HG03439 (cell line): ENCODE measurements around the gene P3H2.
"Not testable (repeated sequence)": the region's sequence is repeated elsewhere in the genome, so short reads cannot be mapped to it uniquely, and the experiment has no call there.

Source experiments
- ATAC-seq: cut with Tn5 transposase; IDR thresholded peaks from one replicate; pipeline ENCODE4 v1.9.1; 2021; ENCODE audit warnings: mild to moderate bottlenecking, moderate library complexity; ENCODE audit not compliant: unreplicated experiment

The P3H2 gene

DNA sequence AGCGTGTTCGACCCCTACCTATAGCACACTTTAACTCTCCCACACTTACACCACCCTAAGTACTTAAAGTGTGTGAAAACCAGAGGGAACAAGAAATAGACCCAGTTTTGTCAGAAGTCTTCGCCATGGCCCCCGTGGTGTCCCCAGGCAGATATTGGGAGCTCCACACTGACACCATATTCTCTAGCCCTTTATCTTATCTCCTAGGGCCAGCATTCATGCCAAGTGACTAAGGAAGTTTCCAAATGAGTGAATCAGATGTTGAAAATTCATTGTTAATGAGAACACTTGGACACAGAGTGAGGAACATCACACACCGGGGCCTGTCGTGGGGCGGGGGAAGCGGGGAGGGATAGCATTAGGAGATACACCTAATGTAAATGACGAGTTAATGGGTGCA, 31.8 kb downstream of the P3H2 start:
- no peak for ATAC-seq

DNA sequence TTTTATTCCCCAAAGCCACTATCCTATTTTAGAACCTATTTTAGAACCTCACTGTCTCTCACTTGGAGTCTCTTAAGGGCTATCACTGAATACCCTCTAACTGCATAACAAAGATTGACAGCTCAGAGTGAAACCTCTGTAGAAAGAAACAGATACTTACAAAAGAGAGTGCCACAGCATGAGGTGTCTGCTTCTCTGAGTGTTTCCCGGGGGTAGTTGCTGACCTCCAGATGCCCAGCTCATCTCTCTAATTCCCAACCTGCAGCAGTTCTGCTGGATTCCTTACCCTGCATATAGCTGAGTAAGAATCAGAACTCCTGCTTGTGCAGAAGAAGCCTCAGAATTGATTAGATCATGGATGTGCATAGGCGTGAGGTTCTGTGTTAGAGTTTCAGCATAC, 34.5 kb downstream of the P3H2 start:
- ATAC-seq: peak; percentile 50

DNA sequence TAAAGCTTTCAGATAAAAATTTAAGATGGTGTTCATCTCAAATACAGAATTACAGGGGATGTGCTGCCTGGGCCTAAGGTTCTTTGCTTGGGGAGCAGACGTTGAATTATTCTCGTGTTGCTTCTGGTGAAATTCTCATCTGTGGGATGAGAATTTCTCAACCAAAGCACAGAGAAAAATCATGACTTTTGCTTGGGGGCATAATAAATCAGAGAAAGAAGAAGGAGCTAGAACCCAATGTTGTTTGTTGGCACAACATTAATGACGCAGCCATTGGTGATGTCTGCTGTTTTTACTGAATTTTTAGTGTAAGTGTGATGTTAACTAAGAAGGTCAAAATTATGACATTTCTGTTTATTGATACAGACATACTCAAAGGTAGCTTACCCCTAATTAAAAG, 35.7 kb downstream of the P3H2 start:
- ATAC-seq: no peak

DNA sequence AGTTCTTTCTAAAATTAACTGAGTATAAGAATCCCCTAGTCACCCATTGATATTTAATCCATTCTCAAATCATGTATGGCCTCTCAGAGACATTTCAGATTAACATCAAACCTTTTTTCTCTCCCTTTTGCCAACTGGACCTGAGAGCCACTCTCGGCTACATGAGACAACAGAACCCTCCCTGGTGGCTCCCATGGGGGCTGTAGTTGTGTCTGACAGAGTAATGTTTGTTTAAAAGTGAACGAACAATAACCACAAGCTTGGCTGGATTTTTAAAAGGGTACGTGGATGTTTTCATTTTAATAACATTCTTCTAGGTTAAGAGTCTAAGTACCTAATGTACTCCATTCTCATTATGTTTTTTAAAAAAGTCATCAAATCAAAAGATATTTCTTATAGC, 37.1 kb downstream of the P3H2 start:
- no peak for ATAC-seq

DNA sequence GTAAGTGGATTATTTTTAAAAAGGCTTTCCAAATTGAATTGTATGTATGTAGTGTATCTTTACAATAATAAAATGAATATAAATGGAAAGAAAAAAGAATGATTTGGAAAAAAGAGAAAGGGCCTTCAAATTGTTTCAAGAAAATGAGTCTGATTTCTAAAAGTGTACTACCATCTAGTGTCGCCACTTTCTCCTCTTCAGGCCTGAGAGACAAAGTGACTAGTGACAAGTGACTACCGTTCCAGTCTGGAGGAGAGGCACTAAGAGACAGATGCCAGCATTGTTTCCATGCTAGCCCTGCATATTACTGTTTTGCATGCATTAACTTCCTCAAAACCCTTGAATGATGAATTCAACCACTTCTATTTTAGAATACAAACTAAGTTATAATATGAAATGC, 39.3 kb downstream of the P3H2 start:
- no peak for ATAC-seq

DNA sequence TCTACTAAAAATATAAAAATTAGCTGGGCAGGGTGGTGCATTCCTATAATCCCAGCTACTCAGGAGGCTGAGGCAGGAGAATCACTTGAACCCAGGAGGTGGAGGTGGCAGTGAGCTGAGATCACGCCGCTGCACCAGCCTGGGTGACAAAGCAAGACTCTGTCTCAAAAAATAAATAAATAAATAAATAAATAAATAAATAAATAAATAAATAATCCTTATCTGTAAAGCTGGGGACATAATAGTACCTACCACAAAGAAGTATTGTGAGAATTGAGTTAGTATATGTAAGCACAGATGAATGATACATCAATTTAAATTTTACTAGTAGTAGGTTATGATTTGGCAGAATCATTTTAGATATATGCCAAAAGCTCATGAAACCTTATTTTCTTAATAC, 41.5 kb downstream of the P3H2 start:
- not testable (repeated sequence) for ATAC-seq

DNA sequence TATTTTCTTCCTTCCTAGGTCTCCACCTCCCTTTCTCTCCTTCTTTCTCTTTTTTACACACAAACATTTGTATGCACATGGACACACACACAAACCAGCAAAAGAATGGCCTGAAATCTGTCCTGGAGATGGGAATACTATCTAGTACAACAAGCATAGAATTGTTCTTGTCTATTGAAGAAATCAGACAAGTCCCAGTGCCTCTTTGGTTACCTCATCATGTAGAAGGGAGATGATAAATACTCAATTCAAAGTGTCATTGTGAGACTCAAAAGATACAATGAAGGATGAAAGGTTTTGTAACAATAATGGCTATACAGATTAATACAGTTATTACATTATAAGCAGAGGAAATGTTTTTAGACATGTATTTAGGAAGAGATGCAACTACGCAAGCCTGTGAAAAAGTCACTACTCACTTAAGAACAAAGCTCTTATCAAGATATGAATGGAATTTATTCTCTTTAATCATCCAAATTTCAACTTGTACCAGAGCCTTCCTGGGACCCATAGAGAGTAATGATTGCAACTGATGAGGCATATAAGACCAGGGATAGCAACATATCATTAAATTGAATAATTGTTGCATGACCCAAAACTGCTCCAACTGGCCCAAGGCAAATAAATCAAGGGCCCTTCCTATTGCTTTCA, 43.2 kb downstream of the P3H2 start:
- ATAC-seq: no peak

DNA sequence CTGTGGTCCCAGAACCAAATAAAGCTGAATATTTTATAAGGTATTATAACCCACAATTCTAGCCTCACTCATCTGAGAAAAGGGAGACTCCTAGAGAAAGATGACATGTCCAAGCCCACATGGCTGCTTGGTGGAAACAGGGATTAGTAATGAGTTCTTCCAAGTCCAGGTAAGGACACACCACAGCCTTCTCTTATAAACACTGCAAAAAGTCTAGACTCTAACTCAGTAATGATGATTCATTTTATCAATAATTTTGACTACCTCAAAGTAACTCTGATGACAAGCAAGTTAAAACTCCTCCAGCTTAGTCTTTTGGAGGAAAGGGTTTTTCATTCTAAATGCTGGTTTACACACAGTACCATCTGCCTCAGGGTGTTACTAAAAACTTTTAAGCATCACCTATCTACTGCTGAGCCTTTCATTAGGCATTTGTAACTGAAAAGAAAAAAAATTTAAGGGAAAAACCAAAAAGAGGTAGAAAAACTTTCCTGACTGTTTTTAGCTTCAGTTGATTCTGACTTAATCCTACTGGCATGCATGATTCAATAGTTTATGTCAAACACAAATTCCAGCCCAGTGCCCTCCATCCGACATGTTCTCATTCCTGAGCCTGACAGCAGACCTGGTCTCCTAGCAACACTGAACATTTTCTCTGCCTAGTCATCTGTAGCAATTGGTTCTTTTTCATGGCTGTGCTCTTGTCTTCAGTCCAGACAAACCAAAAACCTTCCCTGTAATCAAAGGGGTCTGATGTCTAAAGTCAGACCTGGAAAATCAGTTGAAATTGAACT, 43.9 kb downstream of the P3H2 start:
- no peak for ATAC-seq

DNA sequence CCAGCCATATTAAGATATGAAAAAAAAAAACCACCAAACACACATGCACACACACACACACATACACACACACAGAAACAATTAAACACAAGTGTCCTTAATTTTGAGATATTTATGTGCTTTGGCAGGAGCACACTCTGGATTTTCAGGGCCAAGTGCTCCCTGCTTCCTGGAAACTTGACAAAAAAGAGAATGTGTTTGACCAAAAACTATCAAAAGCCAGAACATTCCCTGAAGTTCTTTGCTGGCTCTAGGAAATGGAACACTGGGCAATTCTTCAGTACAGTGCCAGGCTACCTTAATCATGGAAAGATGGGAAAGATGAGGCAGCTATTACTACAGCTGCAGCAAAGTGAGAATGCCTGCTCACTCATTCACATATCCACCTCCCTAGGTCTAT, 44.6 kb downstream of the P3H2 start:
- no peak for ATAC-seq

DNA sequence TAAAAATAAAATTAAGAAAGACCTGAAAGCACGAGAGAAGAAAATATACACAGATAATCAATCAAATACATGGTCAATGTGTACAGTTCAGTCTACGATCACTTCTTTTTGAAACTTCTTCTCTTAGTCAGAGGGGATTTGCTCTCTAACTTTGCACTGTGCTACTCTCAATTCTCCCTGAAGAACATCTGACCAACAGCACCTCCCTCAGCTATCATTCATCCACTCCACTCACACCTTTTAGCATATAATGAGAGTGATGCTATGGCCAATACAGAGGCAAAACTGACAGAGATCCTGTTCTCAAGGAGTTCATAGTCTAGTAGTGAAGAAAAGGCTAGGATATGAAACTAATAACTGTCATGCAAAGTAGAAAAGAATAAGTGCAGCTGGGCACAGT, 45.9 kb downstream of the P3H2 start:
- ATAC-seq: no peak

DNA sequence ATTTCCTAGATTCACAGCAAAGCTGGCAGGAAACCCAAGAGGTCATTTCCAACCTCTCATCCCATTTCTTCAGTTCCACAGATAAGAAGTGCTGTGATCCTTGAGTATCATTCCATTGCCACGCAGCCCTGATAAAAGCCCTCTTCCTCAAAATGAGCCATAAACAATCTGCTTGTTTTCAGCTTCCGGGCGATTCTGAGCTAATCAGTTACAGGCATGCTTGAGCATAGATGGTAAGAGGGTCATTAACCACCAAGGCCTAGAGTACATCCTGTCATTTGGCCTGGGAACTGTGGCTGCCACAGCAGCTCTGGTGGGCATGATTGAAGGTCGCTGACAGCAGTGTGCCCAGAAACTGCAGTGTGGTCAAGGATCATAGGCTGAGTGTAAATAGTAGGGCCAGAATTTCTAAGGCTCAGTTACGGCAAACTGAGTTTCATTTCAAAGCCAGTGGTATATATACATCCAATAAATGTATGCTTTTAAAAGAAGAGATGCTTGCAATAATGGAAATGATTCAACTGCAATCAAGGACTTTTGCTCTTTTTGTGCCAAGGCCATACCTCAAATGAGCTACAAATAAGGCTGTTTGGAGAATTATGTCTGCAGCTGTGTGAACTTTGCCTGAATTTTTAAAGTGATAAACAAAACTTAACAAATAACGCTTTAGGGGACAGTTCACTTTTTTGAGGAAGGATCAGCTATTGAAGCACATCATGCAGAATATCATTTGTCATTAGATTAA, 47.3 kb downstream of the P3H2 start:
- ATAC-seq: no peak

DNA sequence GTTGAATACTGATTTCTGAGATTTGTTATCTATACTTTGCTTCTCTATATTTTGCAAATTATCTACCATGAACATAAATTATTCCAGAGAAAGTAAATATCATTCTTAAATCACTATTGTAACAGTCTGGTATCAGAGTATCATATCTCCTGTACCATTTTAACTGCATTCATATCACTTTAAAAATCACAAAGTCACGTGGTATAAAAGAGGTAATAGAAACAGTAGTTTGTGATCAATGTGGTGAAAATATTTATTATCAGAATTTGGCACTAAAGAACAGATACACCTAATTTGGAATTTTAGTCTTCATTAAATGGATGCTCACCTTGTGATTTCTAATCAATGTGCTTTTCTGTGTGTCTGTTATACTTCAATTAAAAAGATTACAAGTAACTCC, 47.8 kb downstream of the P3H2 start:
- ATAC-seq: no peak

DNA sequence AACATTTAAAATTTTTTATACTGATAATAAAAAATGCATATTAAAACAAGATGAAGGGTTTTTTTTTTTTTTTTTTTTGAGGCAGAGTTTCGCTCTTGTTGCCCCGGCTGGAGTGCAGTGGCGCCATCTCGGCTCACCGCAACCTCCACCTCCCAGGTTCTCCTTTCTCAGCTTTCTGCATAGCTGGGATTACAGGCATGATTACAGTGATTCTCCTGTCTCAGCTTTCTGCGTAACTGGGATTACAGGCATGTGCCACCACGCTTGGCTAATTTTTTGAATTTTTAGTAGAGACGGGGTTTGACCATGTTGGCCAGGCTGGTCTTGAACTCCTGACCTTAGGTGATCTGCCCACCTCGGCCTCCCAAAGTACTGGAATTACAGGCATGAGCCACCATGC, 48.8 kb downstream of the P3H2 start:
- not testable (repeated sequence) for ATAC-seq

DNA sequence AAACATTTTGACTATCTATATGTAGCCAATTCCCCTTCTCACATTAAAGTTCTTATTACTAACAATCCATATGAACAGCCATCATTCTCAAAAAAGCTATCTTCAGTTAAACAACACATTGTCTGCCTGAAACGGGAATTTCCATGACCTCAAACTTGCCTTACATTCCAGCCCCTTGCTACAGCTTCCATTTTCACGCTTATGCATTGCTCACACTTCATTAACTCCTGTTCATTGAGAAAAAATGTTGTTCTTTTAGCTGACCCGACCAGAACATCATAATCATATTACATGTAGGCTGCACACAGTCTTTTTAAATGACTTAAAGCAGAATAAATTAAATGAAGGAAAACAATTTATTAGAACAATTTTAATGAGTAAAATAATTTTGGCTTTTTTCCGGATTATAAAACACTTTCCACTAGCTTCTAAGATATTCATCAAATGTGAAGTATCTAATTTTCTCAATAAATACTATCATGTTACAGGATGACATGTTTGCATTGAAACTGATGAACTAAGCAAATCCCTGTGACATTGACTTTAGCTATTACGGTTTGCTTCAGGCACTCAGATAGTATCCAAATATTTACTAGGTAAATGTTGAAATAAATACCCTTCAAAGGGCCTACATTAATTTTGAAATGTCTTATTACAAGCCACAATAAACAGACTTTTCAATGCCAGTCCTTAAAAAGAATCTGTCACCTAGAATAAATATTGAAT, 49.9 kb downstream of the P3H2 start:
- no peak for ATAC-seq

DNA sequence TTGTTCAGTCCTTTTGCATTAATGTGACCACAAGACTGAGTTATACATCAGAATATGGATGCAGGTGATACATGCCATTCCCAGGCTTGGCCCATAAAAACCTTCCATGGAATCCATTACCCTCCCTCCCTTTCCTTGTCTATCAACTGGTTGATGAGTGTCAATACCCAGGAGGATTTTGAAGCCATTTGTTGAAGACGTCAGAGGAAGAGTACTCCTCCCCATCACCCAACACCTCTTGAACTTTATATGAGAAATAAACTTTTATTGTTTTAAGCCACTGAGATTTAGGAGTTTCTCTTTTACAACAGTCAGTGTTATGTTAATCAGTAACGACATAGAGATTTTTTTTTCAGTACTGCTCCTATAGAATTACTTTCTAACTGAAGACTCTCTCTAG, 55.5 kb downstream of the P3H2 start:
- no peak for ATAC-seq

DNA sequence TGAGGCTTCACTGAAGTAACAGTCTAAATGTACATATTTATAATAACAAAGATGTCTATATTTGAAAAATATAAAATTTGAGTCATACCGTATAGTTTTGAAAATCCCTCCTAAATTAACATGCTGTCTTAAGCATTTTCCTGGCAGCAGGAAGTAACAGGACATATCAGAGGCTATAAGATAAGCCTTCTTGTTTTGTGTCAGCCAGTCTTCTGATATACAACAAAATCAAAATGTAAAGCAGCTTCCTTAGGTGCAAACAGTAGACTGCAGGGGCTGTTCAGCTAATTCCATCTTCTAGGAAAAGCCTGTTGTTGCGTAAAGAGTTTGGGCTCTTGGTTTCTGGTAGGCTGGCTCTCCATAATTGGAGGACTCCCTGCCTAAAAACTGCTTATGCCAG, 56.0 kb downstream of the P3H2 start:
- no peak for ATAC-seq

DNA sequence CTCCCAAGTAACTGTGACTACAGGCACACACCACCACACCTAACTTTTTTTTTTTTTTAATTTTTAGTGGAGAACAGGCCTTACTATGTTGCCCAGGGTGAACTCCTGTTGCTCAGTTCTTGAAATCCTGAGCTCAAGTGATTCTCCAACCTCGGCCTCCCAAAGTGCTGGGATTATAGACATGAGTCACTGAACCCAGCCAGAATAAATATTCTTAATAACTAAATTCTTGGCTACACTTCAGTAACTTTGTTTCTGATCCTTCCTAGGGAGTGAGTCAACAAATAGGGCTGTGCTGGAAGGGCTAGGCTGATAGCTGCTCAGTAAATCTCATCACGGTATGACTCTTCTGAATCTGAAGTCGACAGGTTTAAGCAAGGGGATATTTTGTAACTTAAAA, 56.6 kb downstream of the P3H2 start:
- no peak for ATAC-seq

DNA sequence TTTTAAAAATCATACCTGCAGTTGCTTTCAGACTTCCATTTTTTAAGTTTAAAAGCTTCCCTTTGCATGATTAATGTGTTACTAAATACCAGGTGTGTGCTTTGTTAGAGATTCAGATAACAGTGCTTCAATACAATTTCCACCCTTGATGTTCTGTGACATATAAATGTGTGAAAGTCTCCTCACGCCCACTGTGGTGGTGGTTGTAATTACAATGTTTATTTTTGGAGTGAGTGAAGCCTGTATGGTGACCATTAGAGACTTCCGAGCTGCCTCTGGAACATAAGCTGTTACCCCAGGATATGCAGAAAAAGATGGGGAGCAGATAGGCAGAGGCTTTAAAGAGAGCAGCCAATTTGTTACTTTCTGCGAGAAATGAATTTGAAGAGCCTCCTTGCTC, 57.2 kb downstream of the P3H2 start:
- no peak for ATAC-seq

DNA sequence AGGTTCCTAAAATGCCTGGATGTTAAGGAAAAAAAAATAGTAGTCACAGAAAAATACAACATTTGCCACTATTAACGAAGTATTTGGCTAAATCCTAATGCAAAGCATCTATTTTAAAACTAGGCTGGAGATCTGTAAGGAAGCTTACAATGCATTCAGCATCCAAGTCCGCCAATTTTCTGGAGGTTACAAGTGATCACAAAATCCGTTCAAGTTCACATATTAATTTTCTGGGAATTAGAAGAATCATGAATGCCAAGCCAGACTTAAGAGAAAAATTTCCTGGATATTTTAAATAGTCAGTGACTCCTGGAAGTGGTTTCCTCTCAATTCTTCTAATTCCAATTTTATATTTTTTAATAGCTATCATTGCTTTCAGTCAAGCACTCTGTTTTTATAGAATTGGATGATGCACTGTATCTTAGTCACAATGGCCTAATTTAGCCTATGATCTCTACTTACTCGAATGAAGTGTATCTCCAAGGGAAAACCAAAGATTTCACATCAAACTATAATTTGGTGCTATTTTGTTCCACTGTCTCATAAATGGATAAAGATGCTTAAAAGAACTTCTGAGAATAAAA, 60.4 kb downstream of the P3H2 start:
- no peak for ATAC-seq

DNA sequence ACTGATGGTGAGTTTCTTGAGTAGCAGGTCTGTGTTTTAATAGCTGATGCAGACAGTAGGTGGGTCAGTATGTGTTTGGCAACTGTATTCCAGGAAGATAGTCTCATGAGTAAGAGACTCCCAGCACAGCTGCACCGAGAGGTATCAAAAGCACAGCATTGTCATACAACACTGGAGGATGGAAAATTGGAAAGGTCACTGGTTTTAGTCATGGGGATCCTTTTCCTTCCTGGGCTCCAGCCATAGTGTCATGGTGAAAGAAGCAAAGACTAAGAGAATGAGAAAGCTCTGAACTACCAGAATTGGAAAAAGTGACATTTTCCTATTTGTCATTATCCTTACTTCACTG, 61.5 kb downstream of the P3H2 start:
- ATAC-seq: no peak
